ENCODE data around the gene ACTL6B. TPM values are rescaled to one million over a fixed set of nuclear protein-coding genes. Genes with fewer than 3 reads are reported as not detected.

ACTL6B gene
- total and polyA plus RNA-seq, 2 experiments from 2014 or later: not detected

GRCh38 chr7:100641463-100641859, 14.8 kb downstream of the ACTL6B start, which contains the start of gene TFR2:
Gene TFR2, minus strand, starts transcription at chr7:100641552. Its CDS starts 43 bp downstream, at chr7:100641509.
- Histone ChIP-seq H3K4me3 (no peak within 1 kb of the TSS), H4K20me1 (ENCODE audit: insufficient read depth, poor library complexity, severe bottlenecking) (no peaks in the 10 kb centered on the region), H3K4me2 (no peak within 1 kb of the TSS), H3K4me1 (ENCODE audit: insufficient read depth) (no peaks in the 10 kb centered on the region), H3K79me2 (no peaks in the 10 kb centered on the region), H2AFZ (no peak within 1 kb of the TSS), H3K9me2 (replicated peaks; ENCODE audit: insufficient read depth) (no peaks in the 10 kb centered on the region), H3K27ac (no peak within 1 kb of the TSS), H3K9me3 (ENCODE audit: low read depth) (no peaks in the 10 kb centered on the region), H3K36me3 (replicated peaks; ENCODE audit: insufficient read depth, low read depth) (no peaks in the 10 kb centered on the region), H3K27me3 (no peaks in the 10 kb centered on the region)
- DNase-seq (ENCODE audit: low spot score): no peak
- 73% methylated on average over 9 of the region's 10 CpGs for WGBS (ENCODE audit: low lambda C conversion rate, missing lambda C conversion rate)
- no peak for TF ChIP-seq EZH2phosphoT487 (IDR thresholded peaks at IDR 0.05; ENCODE audit: low read depth, severe bottlenecking, unreplicated experiment)
- no peak for TF ChIP-seq CTCF (IDR thresholded peaks at IDR 0.05; ENCODE audit: poor library complexity)
- TF ChIP-seq EZH2 (IDR thresholded peaks at IDR 0.05; ENCODE audit: borderline replicate concordance): no peak

- H3K27ac ChIP-seq: no peak overlapping the region
- no peaks in the 10 kb centered on the region for H3K4me1 ChIP-seq (ENCODE audit: insufficient read depth)
- H3K36me3 ChIP-seq (replicated peaks; ENCODE audit: insufficient read depth, low read depth): no peaks in the 10 kb centered on the region
- no peak overlapping the region for H3K4me2 ChIP-seq
- 84% methylated on average over 21 of the region's 24 CpGs for WGBS (ENCODE audit: low lambda C conversion rate, missing lambda C conversion rate)
- no peaks in the 10 kb centered on the region for H3K27me3 ChIP-seq
- H2AFZ ChIP-seq: no peak overlapping the region
- no peaks in the 10 kb centered on the region for H3K9me2 ChIP-seq (replicated peaks; ENCODE audit: insufficient read depth)
- no peak overlapping the region for H3K4me3 ChIP-seq
- no peak for TF ChIP-seq CTCF (IDR thresholded peaks at IDR 0.05; ENCODE audit: poor library complexity)
- no peak for TF ChIP-seq EZH2 (IDR thresholded peaks at IDR 0.05; ENCODE audit: borderline replicate concordance)
- TF ChIP-seq EZH2phosphoT487 (IDR thresholded peaks at IDR 0.05; ENCODE audit: low read depth, severe bottlenecking, unreplicated experiment): no peak
- no peaks in the 10 kb centered on the region for H3K79me2 ChIP-seq
- no peak for DNase-seq (ENCODE audit: low spot score)
- no peaks in the 10 kb centered on the region for H3K9me3 ChIP-seq (ENCODE audit: low read depth)
- H4K20me1 ChIP-seq (ENCODE audit: insufficient read depth, poor library complexity, severe bottlenecking): no peaks in the 10 kb centered on the region
Observed at GRCh38 chr7:100640517-100641440, 15.5 kb downstream of the ACTL6B start.

- H3K4me3 ChIP-seq: no peak overlapping the region
- no peaks in the 10 kb centered on the region for H4K20me1 ChIP-seq (ENCODE audit: insufficient read depth, poor library complexity, severe bottlenecking)
- H3K36me3 ChIP-seq (replicated peaks; ENCODE audit: insufficient read depth, low read depth): no peaks in the 10 kb centered on the region
- H3K9me3 ChIP-seq (ENCODE audit: low read depth): no peaks in the 10 kb centered on the region
- H3K79me2 ChIP-seq: no peaks in the 10 kb centered on the region
- H3K9me2 ChIP-seq (replicated peaks; ENCODE audit: insufficient read depth): no peaks in the 10 kb centered on the region
- WGBS (ENCODE audit: low lambda C conversion rate, missing lambda C conversion rate): 88% methylated on average over 17 of the region's 17 CpGs
- H3K4me2 ChIP-seq: no peak overlapping the region
- H3K4me1 ChIP-seq (ENCODE audit: insufficient read depth): no peaks in the 10 kb centered on the region
- H2AFZ ChIP-seq: no peak overlapping the region
- no peak overlapping the region for H3K27ac ChIP-seq
- TF ChIP-seq CTCF (IDR thresholded peaks at IDR 0.05; ENCODE audit: poor library complexity) (no peak), EZH2 (IDR thresholded peaks at IDR 0.05; ENCODE audit: borderline replicate concordance) (no peak), EZH2phosphoT487 (IDR thresholded peaks at IDR 0.05; ENCODE audit: low read depth, severe bottlenecking, unreplicated experiment) (no peak)
- DNase-seq (ENCODE audit: low spot score): no peak
- no peaks in the 10 kb centered on the region for H3K27me3 ChIP-seq
Observed at GRCh38 chr7:100639995-100640516, 16.2 kb downstream of the ACTL6B start.

Data from hepatocyte (in vitro differentiated cells).